GM19372 (cell line): Measurements from ENCODE around the gene PLCG1.

ENCODE experiments used
- ATAC-seq: cut with Tn5 transposase; IDR thresholded peaks from one replicate; pipeline ENCODE4 v1.9.1; 2021; ENCODE audit warnings: mild to moderate bottlenecking, low read depth, moderate library complexity; ENCODE audit not compliant: unreplicated experiment

The PLCG1 gene

DNA sequence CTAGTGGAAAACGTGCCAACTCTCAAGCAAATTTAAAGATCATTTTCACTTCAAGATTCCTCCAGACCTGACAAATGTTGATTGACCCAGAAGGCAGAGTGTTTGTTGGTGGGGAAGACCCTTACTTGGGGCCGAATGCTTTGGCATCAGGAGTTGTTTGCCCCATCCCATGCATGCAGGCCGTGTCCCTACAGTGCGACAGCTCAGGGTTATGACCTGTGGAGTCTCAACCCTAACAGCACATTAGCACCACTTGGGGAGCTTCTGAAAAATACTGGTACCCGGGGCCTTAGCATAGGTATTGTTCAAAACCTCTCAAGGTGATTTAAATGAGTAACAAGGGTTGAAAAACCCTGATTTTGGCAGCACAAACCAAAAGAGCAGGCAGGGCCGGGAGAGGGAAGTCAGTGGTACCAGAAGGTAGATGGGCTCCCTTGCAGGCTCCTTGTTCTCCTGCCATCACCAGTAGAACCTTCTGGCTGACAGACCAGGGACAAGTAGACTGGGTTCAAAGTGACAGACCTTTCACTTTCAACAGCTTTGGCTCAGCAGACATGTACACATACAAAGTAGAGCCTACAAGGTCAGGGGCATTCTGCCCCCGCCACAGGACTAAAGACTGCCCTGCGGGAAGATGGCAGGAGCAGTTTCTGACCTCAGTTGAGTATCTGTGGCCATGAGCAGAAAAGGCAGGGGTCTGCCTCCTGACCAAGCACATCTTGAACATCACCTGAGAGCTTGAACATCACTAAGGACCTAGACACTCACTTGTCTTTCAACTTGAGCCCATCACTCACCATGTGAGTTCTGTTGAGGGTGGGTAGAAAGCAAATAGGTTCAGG is 39.6 kb downstream of the PLCG1 start:
- ATAC-seq: no peak

DNA sequence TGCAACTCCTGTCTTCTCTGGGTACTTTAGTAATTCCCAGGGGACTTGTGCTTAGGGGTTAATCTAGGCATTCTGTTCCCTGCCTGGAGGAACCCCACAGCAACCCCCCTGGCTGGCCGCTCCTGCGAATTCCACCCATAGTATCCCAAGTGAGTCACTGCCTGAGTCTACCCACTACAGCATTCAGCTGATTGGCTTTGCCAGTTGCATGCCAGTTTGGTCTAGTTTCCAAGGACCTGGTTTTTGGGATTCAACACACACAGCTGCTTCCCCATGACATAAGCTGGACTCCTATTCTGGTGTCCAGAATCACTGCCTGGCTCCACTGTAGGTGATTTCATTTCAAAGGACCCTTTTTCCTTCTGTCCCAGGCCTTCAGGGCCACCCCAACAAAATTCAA is 40.3 kb downstream of the PLCG1 start:
- ATAC-seq: no peak

DNA sequence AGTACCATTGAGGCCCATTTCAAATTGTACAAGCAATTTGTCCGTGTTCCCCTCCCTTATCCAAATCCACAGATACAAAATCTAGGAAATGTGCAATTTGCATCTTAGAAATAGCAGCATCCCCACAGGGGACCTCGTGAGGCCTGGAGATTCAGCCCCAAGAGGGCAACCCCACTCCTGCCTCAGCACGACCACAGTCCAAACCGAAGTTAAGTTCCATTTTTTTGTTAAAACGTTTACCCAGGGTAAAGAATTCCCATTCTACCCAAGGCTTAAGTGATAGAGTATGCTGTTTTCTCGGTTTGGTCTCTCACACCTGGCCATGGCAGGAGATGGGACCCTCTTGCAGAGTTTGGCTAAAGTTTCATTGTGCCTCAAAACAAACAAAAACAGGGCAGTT is 41.2 kb downstream of the PLCG1 start:
- no peak for ATAC-seq

DNA sequence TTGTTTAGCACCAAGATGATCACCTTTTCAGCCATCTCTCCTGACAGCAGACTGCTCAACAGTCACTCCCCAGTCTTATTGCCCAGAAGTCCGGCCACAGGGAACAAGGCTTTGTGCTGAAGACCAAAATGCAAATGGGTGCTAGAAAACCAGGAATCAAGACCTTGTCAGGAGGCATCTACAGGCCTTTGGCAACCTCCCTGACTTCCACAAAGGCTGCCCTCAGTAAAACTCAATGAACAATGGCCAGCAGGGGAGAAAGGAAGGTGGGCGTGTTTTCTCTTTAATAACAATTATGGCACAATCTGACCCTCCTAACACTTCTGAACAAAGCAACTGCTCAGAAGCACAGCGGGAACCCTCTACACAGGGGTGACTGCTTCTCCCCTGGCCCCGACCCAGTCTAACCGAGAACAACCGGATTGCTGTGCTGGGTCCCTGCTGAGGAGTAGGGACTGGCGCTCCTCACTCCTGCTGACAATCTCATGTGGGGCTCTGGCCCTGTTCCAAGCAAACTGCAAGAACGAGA is 41.6 kb downstream of the PLCG1 start:
- ATAC-seq: no peak

DNA sequence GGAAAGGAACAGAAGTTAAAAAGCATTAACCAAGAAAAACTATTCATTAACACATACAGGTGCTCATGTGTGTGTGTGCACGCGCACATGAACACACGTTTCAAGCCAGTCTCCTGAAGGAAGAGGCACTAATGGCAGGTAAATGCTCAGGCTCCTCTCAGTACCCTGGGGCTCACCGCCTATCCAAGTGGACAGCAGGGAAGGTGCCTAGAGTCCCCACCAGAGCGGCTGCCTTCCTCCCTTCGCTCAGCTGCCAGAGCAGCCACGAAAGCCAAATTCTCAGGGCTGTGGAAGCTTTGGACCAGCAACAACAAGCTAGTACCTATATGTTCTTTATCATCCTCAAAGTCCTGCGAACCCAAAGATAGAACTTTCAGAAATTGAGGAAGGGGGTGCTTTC is 42.6 kb downstream of the PLCG1 start:
- ATAC-seq: no peak

DNA sequence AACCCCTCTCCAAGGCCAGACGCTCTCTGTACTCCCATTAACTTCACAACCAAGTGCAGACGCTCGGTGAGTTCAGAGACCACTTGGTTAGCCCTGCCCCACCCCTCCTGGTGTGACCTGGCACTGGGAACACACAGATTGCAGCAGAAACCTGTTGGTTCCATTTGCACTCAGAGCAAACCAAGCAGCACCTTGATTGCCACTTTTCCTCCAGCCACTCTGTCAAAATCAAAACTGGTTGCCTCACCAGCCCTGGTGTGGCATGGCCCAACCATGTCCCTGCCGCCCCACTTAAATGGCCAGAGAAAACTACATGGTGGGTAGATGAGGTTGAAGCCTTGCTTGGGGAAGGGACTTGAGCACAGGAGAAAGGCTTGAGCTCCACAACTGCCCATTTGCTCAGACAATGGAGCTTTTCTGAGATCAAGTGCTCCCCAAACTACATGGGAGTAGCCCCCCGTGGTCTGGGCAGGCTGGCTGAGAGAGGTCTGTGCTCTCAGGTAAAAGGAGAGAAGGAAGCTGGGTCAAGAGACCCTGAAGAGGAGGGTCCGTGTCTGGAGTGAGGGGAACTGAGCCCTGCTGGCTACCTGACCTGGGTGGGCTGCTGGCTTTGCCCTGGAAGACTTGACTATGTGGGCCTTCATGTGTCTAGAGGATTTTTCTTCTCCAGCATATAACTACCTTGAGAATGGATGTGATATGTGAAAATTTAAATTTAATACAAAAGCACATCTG is 43.4 kb downstream of the PLCG1 start:
- ATAC-seq: no peak

DNA sequence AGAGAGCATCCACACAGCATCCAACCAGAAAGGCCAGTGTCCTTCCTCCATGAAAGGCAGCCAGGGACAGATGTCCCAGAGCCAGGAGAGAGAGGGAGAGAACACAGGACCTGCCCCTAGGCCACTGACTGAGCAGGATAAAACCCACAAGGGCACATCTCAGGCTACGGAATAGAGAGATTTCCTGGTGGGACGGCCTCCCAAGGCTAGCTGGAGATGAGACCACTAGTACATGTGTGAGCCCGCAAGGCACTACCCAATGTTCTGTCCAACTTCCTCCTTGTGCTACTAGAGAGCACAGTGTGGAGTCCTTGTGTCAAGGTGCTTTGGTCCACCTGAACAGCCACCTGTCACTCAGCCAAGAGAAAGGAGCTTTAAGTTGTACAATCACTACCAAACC is 44.2 kb downstream of the PLCG1 start:
- ATAC-seq: no peak

DNA sequence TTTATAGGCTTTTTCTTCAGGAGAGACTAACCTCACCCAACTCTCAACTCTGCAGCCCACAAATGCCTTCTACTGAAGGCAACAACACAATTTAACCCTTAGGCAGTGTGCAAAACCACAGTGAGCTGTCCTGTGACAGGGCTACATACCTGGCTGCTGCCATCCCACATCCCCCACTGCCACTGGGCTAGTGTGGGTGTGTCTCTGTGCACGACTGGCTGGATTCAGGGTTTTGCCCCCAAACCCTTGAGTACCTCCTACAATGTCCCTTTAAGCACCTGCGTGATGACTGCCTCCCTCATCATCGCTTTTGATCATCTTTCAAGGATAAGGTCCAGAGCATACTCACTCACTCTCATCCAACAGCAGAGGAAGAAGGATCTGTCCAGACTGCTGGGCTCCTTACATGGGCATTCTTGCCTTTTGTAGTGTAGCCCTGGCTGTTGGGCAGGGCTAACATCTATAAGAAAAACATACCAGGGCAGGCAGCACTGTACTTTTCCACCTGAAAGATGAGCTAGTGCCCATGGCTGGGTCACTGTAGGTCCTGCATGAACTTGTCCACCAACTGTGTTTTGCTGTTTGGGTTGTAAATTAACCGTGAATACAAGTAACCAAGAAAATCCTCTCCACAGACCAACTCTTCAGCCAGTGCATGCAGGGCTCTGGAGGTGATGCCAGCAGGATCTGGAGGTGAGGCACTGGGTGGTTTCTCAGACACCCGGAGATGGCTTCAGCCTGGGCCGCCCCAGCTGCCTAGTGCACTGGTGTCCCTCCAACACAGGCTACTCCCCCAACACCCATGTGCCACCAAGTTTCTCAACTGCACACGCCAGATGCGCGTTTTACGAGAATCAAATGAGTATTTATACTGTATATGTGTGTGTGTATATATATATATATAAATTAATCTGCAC is 45.2 kb downstream of the PLCG1 start:
- no peak for ATAC-seq

DNA sequence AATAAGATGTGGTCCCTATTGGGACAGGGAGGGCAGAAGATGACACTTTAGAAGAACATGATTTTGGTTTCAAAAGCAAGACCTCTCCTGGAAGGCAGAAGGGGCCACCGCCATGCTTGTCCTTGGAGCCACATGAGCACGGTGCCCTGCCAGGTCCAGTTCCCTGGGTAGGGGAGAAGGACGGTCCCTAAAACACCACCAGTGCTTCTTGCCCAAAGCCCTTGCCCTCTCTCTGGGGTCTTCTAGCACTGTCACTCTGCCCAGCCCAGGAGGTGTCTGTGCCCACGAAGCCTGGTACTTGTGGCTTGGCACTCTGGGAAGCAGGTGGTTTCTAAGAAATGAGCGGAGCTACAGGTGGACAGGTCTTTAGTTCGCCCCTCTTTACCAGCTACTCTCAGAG is 46.0 kb downstream of the PLCG1 start:
- no peak for ATAC-seq

DNA sequence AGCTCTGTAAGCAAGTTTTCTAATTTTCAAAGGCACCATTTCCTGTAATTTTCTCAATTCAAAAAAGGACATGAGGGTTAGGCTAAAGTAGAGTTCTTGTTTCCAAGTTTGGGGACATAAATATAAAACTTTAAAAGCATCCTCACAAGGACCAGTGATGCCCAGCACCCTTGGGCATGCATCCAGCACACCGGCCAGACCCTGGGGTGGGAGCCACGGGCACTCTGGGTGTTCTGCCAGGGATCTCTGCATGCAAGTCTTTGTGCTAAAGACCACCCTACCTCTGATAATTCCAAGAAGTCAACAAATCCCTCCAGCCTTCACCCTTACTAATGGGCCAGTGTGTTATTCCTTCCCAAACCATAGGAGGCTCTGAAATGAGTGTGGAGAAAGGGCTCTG is 46.5 kb downstream of the PLCG1 start:
- no peak for ATAC-seq

DNA sequence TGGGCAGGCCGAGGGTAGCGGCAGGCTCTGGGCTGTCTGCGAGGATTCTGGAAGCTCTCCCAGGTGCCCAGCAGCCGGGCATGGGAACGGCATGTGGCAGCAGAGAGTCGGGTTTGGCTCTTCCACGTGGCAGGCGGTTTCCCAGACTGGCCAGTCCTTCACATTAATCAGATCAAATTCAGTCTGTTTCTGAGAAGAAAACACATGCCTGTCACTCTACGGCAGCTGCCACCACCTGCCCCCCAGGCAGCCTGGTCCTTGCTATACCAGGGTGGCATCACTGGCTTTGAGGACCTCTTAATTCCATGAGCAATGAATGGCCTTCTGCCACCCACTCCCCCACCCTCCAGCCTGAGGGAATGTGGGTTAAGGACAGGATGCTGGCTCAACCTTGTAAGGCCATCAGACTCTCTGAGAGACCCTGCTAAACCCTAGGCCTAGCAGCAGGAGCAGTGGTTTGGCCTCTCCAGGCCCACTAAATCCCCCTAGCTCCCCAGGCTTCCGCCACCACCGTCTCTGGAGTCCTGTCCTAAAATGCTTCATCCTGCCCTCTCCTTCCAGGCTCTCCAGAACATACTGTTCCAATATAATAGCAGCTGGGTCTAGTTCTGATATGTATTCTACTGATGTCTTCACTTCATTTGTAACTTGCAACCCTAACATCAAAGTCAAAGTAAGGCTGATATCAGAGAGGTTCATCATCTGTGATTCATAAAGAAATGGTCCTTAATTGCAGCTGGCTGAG is 47.8 kb downstream of the PLCG1 start:
- ATAC-seq: no peak

DNA sequence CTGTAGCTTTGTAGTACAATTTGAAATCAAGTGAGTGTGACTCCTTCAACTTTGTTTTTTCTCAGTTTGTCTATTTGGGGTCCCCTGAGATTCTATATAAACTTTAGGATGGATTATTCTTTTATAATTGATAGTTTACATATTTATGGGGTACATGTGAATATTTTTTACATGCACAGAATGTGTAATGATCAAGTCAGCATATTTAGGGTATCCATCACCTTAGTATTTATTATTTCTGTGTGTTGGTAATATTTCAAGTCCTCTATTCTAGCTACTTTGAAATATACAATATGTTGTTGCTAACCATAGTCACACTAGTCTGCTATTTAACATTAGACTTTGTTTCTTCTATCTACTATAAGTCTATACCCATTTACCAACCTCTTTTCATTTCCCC is 50.3 kb downstream of the PLCG1 start:
- ATAC-seq: no peak

DNA sequence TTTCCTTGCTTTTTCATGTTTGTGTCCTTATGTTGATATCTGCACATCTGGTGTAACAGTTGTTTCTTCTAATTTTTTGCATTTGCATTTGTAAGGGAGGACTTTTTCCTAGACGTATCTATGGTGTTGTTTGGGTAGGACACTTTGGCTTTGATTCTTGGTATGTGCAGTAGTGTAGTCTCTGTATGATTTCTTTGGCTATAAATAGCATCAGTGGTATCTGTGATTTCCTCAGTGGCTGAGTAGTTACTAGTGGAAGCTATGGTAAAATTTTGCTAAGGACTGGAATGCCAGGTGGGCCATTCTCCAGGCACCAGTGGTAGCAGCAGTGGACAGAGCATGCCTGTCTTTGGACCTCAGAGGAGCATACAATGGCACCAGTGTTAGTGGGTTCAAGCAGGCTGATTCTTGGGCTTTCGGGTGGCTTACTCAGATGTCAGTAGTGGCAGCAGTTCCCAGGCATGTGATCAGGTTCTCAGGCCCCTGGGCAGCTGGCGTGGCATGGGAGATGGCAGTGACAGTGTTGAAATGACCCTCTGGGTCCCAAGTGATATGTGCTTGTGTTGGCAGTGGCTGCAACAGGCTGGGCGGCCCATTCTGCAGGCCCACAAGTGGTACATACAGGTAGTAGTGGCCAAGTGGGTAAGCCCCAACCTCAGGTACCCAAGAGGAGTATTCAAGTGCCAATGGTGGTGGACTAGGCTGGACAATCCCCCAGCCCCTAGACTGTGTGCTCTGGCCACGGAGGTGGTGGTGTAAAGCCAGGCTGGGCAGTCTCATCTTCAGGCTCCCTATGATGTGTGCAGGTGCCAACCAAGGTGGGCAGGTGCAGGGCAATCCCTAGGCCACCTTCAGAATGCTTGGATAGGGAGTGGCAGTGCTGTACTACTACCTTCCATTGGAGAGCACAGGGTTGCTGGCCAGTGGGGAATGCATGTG is 54.5 kb downstream of the PLCG1 start:
- no peak for ATAC-seq

DNA sequence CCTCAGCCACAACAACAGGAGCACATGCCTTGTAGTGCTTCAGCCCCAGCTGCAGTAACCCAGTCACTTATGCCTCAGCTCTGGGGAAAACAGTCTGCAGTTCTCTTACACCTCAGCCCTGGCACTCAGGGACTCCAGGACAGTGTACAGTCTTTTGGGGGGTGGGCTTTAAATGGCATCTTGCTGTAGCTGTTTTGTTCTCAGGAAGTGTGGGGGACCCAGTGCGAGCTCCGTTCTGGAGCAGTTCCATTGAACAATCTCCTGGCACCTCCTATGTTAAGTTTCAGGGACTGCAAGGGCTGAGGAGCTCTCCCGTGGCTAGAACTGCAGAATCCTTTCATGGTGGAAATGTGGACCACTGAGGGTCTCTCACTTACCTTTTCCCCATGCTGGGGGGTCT is 55.2 kb downstream of the PLCG1 start:
- no peak for ATAC-seq

DNA sequence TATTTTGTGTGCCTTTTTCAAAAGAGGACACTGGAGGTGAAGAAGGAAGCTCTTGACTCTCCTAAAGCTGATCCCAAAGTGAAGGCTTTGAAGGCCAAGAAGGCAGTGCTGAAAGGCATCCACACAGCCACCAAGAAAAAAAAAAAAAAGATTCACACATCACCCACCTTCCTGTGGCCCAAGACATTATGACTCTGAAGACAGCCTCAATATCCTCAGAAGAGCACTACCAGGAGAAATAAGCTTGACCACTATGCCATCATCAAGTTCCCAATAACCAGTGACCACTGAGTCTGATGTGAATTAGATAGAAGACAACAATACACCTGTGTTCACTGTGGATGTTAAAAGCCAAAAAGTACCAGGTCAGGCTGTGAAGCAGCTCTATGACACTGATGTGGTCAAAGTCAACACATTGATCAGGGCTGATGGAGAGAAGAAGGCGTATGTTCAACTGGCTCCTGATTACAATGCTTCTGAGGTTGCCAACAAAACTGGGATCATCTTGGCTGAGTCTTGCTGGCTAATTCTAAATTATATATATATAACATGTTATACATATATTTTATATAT is 59.4 kb downstream of the PLCG1 start:
- no peak for ATAC-seq

DNA sequence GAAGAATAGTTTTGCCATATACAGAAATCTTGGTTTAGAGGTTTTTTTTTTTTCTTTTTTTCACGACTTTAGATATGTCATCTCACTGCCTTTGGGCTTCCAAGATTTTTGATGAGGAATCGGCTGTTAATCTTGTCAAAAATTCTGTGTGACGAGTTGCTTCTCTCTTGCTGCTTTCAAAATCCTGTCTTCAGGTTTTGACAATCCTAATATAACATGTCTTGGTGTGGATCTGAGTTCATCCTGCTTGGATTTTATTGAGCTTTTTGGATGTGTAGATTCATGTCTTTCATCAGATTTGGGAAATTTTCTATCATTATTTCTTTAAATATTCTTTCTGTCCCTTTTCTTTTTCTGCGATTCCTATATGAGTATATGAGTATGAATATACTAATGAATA is 61.1 kb downstream of the PLCG1 start:
- ATAC-seq: no peak

DNA sequence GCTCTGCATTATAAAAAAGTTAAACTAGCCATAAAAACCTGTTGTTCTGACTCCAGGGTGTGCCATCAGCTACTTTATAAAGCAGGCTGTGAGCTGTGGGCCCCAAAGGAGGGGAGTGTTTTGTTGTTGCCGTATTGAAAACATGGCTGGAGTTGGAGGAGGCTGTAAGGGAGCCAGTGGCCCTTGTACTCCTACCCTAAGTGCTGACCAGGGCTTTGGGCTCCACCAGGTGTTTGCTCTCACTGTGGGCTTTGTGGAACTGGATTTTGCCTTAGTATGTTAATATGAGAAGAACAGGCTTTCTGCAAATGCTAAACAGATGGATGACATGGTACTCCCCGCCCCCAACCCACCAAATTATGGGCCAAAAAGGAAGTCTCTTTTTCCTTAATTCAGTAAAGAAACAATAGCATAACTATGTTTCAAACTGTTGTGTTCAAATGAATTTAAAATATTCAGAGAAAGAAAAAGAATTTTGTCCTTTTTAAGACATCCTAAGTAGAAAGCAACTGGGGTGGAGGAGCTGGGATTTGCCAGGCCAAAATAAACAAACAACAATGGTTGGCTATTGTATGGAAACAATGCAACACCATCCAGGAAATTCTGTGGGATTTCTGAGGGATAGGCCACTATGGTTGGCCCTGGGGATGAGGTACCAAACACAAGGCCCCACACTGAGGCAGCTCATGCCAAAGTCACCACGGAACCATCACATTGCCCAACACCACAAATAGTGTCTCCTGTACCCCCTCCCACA is 63.3 kb downstream of the PLCG1 start:
- no peak for ATAC-seq

DNA sequence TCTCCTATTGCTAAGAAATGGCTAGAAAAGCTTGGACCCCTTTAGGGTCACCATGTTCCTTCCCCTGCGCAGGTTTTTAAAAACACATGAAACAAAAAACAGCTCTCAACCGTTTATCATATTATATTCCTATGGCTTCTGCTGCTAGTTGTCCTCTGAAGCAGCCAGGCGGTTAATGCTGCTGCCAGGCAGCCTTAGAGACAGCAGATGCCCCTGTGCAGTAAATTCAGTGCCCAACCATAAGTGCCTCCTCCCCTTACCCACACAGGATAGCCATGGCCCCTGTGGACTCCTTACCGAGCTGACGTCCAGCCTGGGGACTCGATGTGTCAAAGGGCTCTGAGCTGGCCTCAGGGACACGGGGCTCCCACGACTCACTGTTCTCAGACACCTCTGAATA is 64.4 kb downstream of the PLCG1 start:
- no peak for ATAC-seq
